H1 (cell line): ENCODE data around the gene CDYL2. TPM values are rescaled to one million over a fixed set of nuclear protein-coding genes. Genes with fewer than 3 reads are reported as not detected.

Experiments used
- CTCF ChIA-PET: fragments of 300-600 bp; sonication (Branson Sonifier 250); formaldehyde crosslinking; loops from one replicate; lab custom pipeline; 2021; ENCODE audit not compliant: partially characterized antibody; lab: Charles Lee
- POLR2A ChIA-PET: fragments of 300-600 bp; sonication (Branson Sonifier 250); formaldehyde crosslinking; loops from one replicate; lab custom pipeline; 2021; ENCODE audit warnings: inconsistent platforms; ENCODE audit not compliant: partially characterized antibody; lab: Charles Lee
- DNase-seq, 2 experiments: peaks; one replicate each; pipeline versions ENCODE4 v3.0.0 to v3.0.0-alpha.2; 2010 to 2022; ENCODE audit warnings: low spot score in 2 of 2, low read depth in 1 of 2, mixed read lengths in 1 of 2
- FAIRE-seq: peaks from 2 replicates; lab custom pipeline; 2011; peaks lifted over from hg19 to GRCh38; lab: Jason Lieb, UNC
- H2AFZ ChIP-seq: 2 replicates; pipeline ENCODE4 v1.8.1; 2012; ENCODE audit warnings: low read length, inconsistent platforms
- H2AK5ac ChIP-seq: 2 replicates; pipeline ENCODE4 v1.6.1; 2013; ENCODE audit warnings: low read depth, low read length
- H2BK120ac ChIP-seq: replicated peaks from 2 replicates; pipeline ENCODE3; 2013; ENCODE audit warnings: low read depth, low read length, inconsistent platforms
- H2BK12ac ChIP-seq: 2 replicates; pipeline ENCODE4 v1.6.1; 2013; ENCODE audit warnings: low read depth, low read length
- H2BK15ac ChIP-seq: 2 replicates; pipeline ENCODE4 v1.6.1; 2013; ENCODE audit warnings: low read length
- H2BK20ac ChIP-seq: 2 replicates; pipeline ENCODE4 v1.6.1; 2013; ENCODE audit warnings: low read length
- H2BK5ac ChIP-seq: 2 replicates; pipeline ENCODE4 v1.6.1; 2013; ENCODE audit warnings: low read depth, low read length
- H3K14ac ChIP-seq: 2 replicates; pipeline ENCODE4 v1.6.1; 2013; ENCODE audit warnings: inconsistent platforms; ENCODE audit not compliant: insufficient read length
- H3K18ac ChIP-seq: 2 replicates; pipeline ENCODE4 v1.6.1; 2013; ENCODE audit warnings: low read length; ENCODE audit errors: extremely low read depth
- H3K23ac ChIP-seq: 2 replicates; pipeline ENCODE4 v1.6.1; 2013; ENCODE audit warnings: inconsistent platforms; ENCODE audit not compliant: insufficient read length
- H3K23me2 ChIP-seq: 2 replicates; pipeline ENCODE4 v1.6.1; 2013; ENCODE audit warnings: low read depth, low read length
- H3K27ac ChIP-seq: 2 replicates; pipeline ENCODE4 v1.6.1; 2011; ENCODE audit warnings: low read depth, low read length, inconsistent platforms
- H3K27me3 ChIP-seq, 4 experiments: replicated peaks in 1 of 4; 1 replicate in 1 of 4; 2 replicates in 3 of 4; pipeline versions ENCODE4 v1.6.1 to v1.8.1; 2011 to 2013; ENCODE audit warnings: low read length in 3 of 4, mild to moderate bottlenecking in 3 of 4, inconsistent platforms in 2 of 4, mixed read lengths in 2 of 4, moderate library complexity in 1 of 4; ENCODE audit not compliant: control insufficient read depth in 3 of 4, insufficient read depth in 3 of 4; ENCODE audit errors: extremely low read depth in 1 of 4
- H3K36me3 ChIP-seq, 4 experiments: 2 replicates each; pipeline versions ENCODE4 v1.6.1 to v1.8.1; 2011 to 2013; ENCODE audit warnings: mild to moderate bottlenecking in 4 of 4, low read length in 3 of 4, moderate library complexity in 2 of 4, control low read depth in 1 of 4, inconsistent platforms in 1 of 4; ENCODE audit not compliant: insufficient read depth in 4 of 4, control insufficient read depth in 2 of 4
- H3K4ac ChIP-seq: replicated peaks from 2 replicates; pipeline ENCODE3; 2013; ENCODE audit warnings: low read length, low read depth, mixed read lengths, inconsistent platforms; ENCODE audit not compliant: insufficient read length
- H3K4me1 ChIP-seq, 4 experiments: replicated peaks in 1 of 4; 1 replicate in 1 of 4; 2 replicates in 3 of 4; pipeline versions ENCODE4 v1.6.1 to v1.8.1; 2011 to 2013; ENCODE audit warnings: low read length in 3 of 4, inconsistent platforms in 2 of 4, mixed read lengths in 1 of 4; ENCODE audit not compliant: insufficient read depth in 4 of 4, control insufficient read depth in 3 of 4
- H3K4me2 ChIP-seq, 2 experiments: 2 replicates each; pipeline versions ENCODE4 v1.6.1 to v1.8.1; 2011 to 2013; ENCODE audit warnings: low read depth in 2 of 2, low read length in 2 of 2, control low read depth in 1 of 2, inconsistent platforms in 1 of 2, mild to moderate bottlenecking in 1 of 2; ENCODE audit not compliant: insufficient read depth in 1 of 2
- H3K4me3 ChIP-seq, 4 experiments: fragments of 200-600, 300-600 bp in 1 of 4; sonication (generic), shearing (Covaris generic), sonication (Bioruptor Twin) in 1 of 4; 2 replicates each; pipeline versions ENCODE4 v1.5.1 to v1.8.1; 2011 to 2016; ENCODE audit warnings: low read length in 4 of 4, low read depth in 3 of 4, control low read depth in 2 of 4, inconsistent platforms in 2 of 4, mild to moderate bottlenecking in 2 of 4, mixed read lengths in 1 of 4, moderate library complexity in 1 of 4; ENCODE audit not compliant: insufficient read depth in 2 of 4; ENCODE audit errors: extremely low read depth in 1 of 4
- H3K56ac ChIP-seq: replicated peaks from 2 replicates; pipeline ENCODE3; 2013; ENCODE audit warnings: low read depth, mild to moderate bottlenecking, mixed read lengths, low read length, inconsistent platforms; ENCODE audit not compliant: insufficient read length
- H3K79me1 ChIP-seq: 2 replicates; pipeline ENCODE4 v1.6.1; 2013; ENCODE audit warnings: low read depth, low read length, control low read depth
- H3K79me2 ChIP-seq, 2 experiments: 2 replicates each; pipeline versions ENCODE4 v1.6.1 to v1.8.1; 2012 to 2013; ENCODE audit warnings: low read length in 2 of 2, mild to moderate bottlenecking in 2 of 2, inconsistent platforms in 1 of 2; ENCODE audit not compliant: insufficient read depth in 2 of 2, control insufficient read depth in 1 of 2
- H3K9ac ChIP-seq, 4 experiments: replicated peaks in 1 of 4; 1 replicate in 1 of 4; 2 replicates in 3 of 4; pipeline versions ENCODE4 v1.6.1 to v1.8.1; 2011 to 2013; ENCODE audit warnings: low read depth in 3 of 4, low read length in 3 of 4, control low read depth in 2 of 4, mild to moderate bottlenecking in 2 of 4, moderate library complexity in 2 of 4, inconsistent platforms in 1 of 4; ENCODE audit errors: extremely low read depth in 1 of 4
- H3K9me3 ChIP-seq, 2 experiments: 2 replicates each; pipeline versions ENCODE4 v1.6.1 to v1.8.1; 2012 to 2013; ENCODE audit warnings: mild to moderate bottlenecking in 2 of 2, moderate library complexity in 2 of 2, control low read depth in 1 of 2, inconsistent platforms in 1 of 2, low read depth in 1 of 2, low read length in 1 of 2, mixed read lengths in 1 of 2; ENCODE audit not compliant: insufficient read depth in 2 of 2
- H4K20me1 ChIP-seq, 2 experiments: replicated peaks in 1 of 2; 2 replicates each; pipeline versions ENCODE3 to v1.8.1; 2011 to 2013; ENCODE audit warnings: inconsistent platforms in 2 of 2, low read length in 2 of 2, mild to moderate bottlenecking in 1 of 2; ENCODE audit not compliant: insufficient read depth in 2 of 2, control insufficient read depth in 1 of 2
- H4K5ac ChIP-seq: 2 replicates; pipeline ENCODE4 v1.6.1; 2013; ENCODE audit warnings: low read length, low read depth, mixed read lengths, inconsistent platforms; ENCODE audit not compliant: insufficient read length
- H4K8ac ChIP-seq: 2 replicates; pipeline ENCODE4 v1.8.0; 2013; ENCODE audit warnings: mild to moderate bottlenecking, moderate library complexity, low read length, inconsistent platforms; ENCODE audit not compliant: insufficient read depth; ENCODE audit errors: extremely low read depth
- H4K91ac ChIP-seq: replicated peaks from 2 replicates; pipeline ENCODE3; 2013; ENCODE audit warnings: low read length, mixed read lengths, inconsistent platforms; ENCODE audit not compliant: insufficient read length
- CEBPB ChIP-seq: IDR thresholded peaks from 2 replicates; pipeline ENCODE4 v1.6.1; 2012; ENCODE audit warnings: low read depth, low read length
- KDM5A ChIP-seq: fragments of 200-600 bp; IDR thresholded peaks from 2 replicates; pipeline ENCODE4 v1.7.1; 2012; ENCODE audit warnings: mild to moderate bottlenecking, low read length, inconsistent platforms, mixed read lengths
- RNF2 ChIP-seq: fragments of 200-900, 300-1000 bp; sonication (generic); IDR thresholded peaks from 2 replicates; pipeline ENCODE4 v1.7.1; 2016; ENCODE audit warnings: borderline replicate concordance, low read depth, mild to moderate bottlenecking, antibody characterized with exemption, low read length; ENCODE audit not compliant: poor library complexity, severe bottlenecking; ENCODE audit errors: missing control alignments
- SIX5 ChIP-seq: IDR thresholded peaks from 2 replicates; pipeline ENCODE4 v1.6.1; 2011; ENCODE audit warnings: mild to moderate bottlenecking, low read depth, low read length
- WGBS, 2 experiments: shearing (Covaris generic) in 1 of 2; methylation state at CpG; one replicate each; pipeline versions ENCODE4 v1.1.6 to v1.1.7; 2013 to 2015; ENCODE audit warnings: low lambda C conversion rate in 2 of 2, mixed read lengths in 2 of 2, inconsistent platforms in 1 of 2, low coverage in 1 of 2, missing lambda C conversion rate in 1 of 2; ENCODE audit not compliant: insufficient replicate concordance in 2 of 2, insufficient coverage in 1 of 2, insufficient read length in 1 of 2; ENCODE audit errors: extremely low coverage in 1 of 2, missing lambda C conversion rate in 1 of 2; 5-methylcytosine and 5-hydroxymethylcytosine counted together
- polyA plus RNA-seq, 7 experiments: library from polyadenylated mRNA; depleted of rRNA in 3 of 7; stranded (reverse) in 5 of 7; unstranded in 2 of 7; fragments of >200 nt in 5 of 7; fragments of 200-250 nt in 2 of 7; gene quantifications; 1 replicate in 5 of 7; 2 replicates in 1 of 7; 4 replicates in 1 of 7; pipeline versions ENCODE4 v1.2.1 to v1.2.3, GENCODE V29; 2011 to 2013; ENCODE audit warnings: missing spikeins in 2 of 7, mixed read lengths in 2 of 7
- total RNA-seq: library from RNA; stranded (reverse); fragmentation: NEBNext Ultra II Directional; extraction: Animal tissue kit (Norgen Biotek cat#: 25700); gene quantifications from 2 replicates; pipeline ENCODE4 v1.2.1, GENCODE V29; 2021

CDYL2 gene
- total and polyA plus RNA-seq, 2 of the 8 experiments (the other 6 are each of a cell fraction or from before 2014, with no cell fraction given): 0.33 to 5.3 TPM

DNA sequence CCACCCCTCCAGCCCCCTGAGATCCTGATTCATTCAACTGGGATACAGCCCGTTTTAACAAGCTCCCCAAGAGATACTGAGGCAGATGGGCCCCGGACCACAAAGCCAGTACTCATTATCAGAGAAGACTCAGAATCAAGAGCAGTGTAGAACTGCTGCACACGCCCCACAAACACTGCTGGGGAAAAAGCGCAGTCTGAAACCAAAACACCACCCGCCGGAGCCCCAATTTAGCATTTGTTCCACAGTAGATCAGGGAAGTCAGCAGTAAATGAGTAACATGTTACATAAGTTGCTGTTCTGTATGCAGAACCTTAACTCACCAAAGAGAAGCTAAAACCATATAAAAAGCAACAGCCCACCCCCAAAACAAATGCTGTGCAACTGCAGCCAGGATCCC, 123.6 kb downstream of the CDYL2 start:
- Histone ChIP-seq H3K23ac (no peak overlapping the region), H2AK5ac (no peak overlapping the region), H4K8ac (no peak overlapping the region; the same call in 1 of the 2 replicates), H3K9ac (no peak overlapping the region), H3K56ac (no peak overlapping the region), H3K9me3 (peaks cover 31 to 57% of the 10 kb centered on the region in 2 experiments; a peak in 3 of 4 replicates), H2BK20ac (no peak overlapping the region), H2BK5ac (no peak overlapping the region), H3K18ac (no peak overlapping the region), H3K27ac (no peak overlapping the region), H3K23me2 (no peaks in the 10 kb centered on the region), H3K4me1 (no peaks in the 10 kb centered on the region), H3K79me2 (no peaks in the 10 kb centered on the region), H4K20me1 (no peaks in the 10 kb centered on the region), H3K4ac (no peak overlapping the region), H2AFZ (no peak overlapping the region), H4K5ac (no peak overlapping the region), H3K4me2 (no peak overlapping the region), H2BK120ac (no peak overlapping the region), H3K4me3 (no peak overlapping the region), H4K91ac (no peak overlapping the region), H3K27me3 (no peaks in the 10 kb centered on the region), H3K36me3 (no peaks in the 10 kb centered on the region), H3K79me1 (no peaks in the 10 kb centered on the region), H2BK12ac (no peak overlapping the region), H3K14ac (no peak overlapping the region), H2BK15ac (no peak overlapping the region)
- CTCF ChIA-PET: no interaction called here
- 91% methylated on average over 6 of the region's 6 CpGs; no CpG with 5 or more reads in 1 of the 2 experiments for WGBS, 2 experiments
- TF ChIP-seq CEBPB: no peak
- no peak for TF ChIP-seq RNF2
- TF ChIP-seq KDM5A: no peak
- no peak for TF ChIP-seq SIX5
- FAIRE-seq (no peak), DNase-seq (no peak)
- POLR2A ChIA-PET: no interaction called here
